HepG2 (cell line): ENCODE results near the gene P3H4. TPM values are rescaled to one million over a fixed set of nuclear protein-coding genes. Genes with fewer than 3 reads are reported as not detected.

Source experiments
- ARNT ChIP-seq: fragments of 450-650 bp; IDR thresholded peaks from 2 replicates; pipeline ENCODE4 v1.6.1; 2017
- BCL6 ChIP-seq: IDR thresholded peaks from 2 replicates; pipeline ENCODE4 v1.6.1; 2016; ENCODE audit warnings: missing genetic modification reagents, missing compliant biosample characterization
- BORCS8-MEF2B ChIP-seq: sonication (generic); formaldehyde crosslinking; IDR thresholded peaks from 2 replicates; pipeline ENCODE4 v1.8.0; 2022; ENCODE audit warnings: mild to moderate bottlenecking, missing genetic modification reagents
- CC2D1A ChIP-seq: sonication (generic); formaldehyde crosslinking; IDR thresholded peaks from 2 replicates; pipeline ENCODE4 v1.8.1; 2023; ENCODE audit warnings: mild to moderate bottlenecking, missing genetic modification reagents
- CEBPG ChIP-seq: IDR thresholded peaks from 2 replicates; pipeline ENCODE4 v1.6.1; 2016
- HDAC6 ChIP-seq: fragments of 200-600 bp; sonication (generic); IDR thresholded peaks from 2 replicates; pipeline ENCODE4 v1.7.0; 2017; ENCODE audit warnings: mild to moderate bottlenecking, antibody characterized with exemption, low read length, low read depth
- JARID2 ChIP-seq: sonication (generic); formaldehyde crosslinking; IDR thresholded peaks from 2 replicates; pipeline ENCODE4 v1.8.1; 2023; ENCODE audit warnings: missing genetic modification reagents, inconsistent platforms; ENCODE audit not compliant: insufficient replicate concordance
- NR1H2 ChIP-seq: sonication (generic); formaldehyde crosslinking; IDR thresholded peaks from 2 replicates; pipeline ENCODE4 v1.8.1; 2022; ENCODE audit warnings: low read depth, missing genetic modification reagents, borderline replicate concordance
- RBM39 ChIP-seq: fragments of 200-400 bp; formaldehyde crosslinking; IDR thresholded peaks from one replicate; pipeline ENCODE4 v1.6.1; 2018; ENCODE audit warnings: antibody characterized with exemption, mild to moderate bottlenecking, low read depth, low read length; ENCODE audit not compliant: poor library complexity, severe bottlenecking
- SRSF9 ChIP-seq: fragments of 200-400 bp; formaldehyde crosslinking; IDR thresholded peaks from 2 replicates; pipeline ENCODE4 v1.6.1; 2018; ENCODE audit warnings: borderline replicate concordance, mild to moderate bottlenecking, low read depth, low read length; ENCODE audit not compliant: insufficient read depth, poor library complexity, severe bottlenecking
- THAP11 ChIP-seq: IDR thresholded peaks from 2 replicates; pipeline ENCODE4 v1.6.1; 2016; ENCODE audit warnings: missing biosample characterization, missing genetic modification reagents
- XRCC5 ChIP-seq: fragments of 200-400 bp; formaldehyde crosslinking; optimal IDR thresholded peaks from 2 replicates; pipeline ENCODE3; 2017; ENCODE audit warnings: mild to moderate bottlenecking, low read length
- YEATS2 ChIP-seq: sonication (generic); formaldehyde crosslinking; IDR thresholded peaks from 2 replicates; pipeline ENCODE4 v1.4.0; 2020; ENCODE audit warnings: missing genetic modification reagents, borderline replicate concordance
- ZBTB8A ChIP-seq: sonication (generic); formaldehyde crosslinking; IDR thresholded peaks from 2 replicates; pipeline ENCODE4 v1.4.0; 2020; ENCODE audit warnings: mild to moderate bottlenecking, low read depth, missing genetic modification reagents, borderline replicate concordance
- ZEB1 ChIP-seq: IDR thresholded peaks from 2 replicates; pipeline ENCODE4 v1.6.1; 2012; ENCODE audit warnings: mild to moderate bottlenecking, low read depth, inconsistent platforms; ENCODE audit not compliant: insufficient replicate concordance
- ZNF10 ChIP-seq: sonication (generic); formaldehyde crosslinking; IDR thresholded peaks from 2 replicates; pipeline ENCODE4 v1.4.0; 2020; ENCODE audit warnings: mild to moderate bottlenecking, low read depth, missing genetic modification reagents, borderline replicate concordance
- ZNF292 ChIP-seq: sonication (generic); formaldehyde crosslinking; IDR thresholded peaks from 2 replicates; pipeline ENCODE4 v1.8.1; 2022; ENCODE audit warnings: mild to moderate bottlenecking, low read depth, missing genetic modification reagents, borderline replicate concordance
- ZNF326 ChIP-seq: sonication (generic); formaldehyde crosslinking; IDR thresholded peaks from 2 replicates; pipeline ENCODE4 v1.4.0; 2020; ENCODE audit warnings: missing genetic modification reagents, borderline replicate concordance
- ZNF431 ChIP-seq: sonication (generic); formaldehyde crosslinking; IDR thresholded peaks from 2 replicates; pipeline ENCODE4 v1.9.0; 2022; ENCODE audit warnings: missing genetic modification reagents, low read depth, mild to moderate bottlenecking, borderline replicate concordance
- ZNF605 ChIP-seq: sonication (generic); formaldehyde crosslinking; IDR thresholded peaks from 2 replicates; pipeline ENCODE4 v1.8.0; 2022; ENCODE audit warnings: mild to moderate bottlenecking, missing genetic modification reagents
- ZNF703 ChIP-seq: sonication (generic); formaldehyde crosslinking; IDR thresholded peaks from 2 replicates; pipeline ENCODE4 v1.5.1; 2020; ENCODE audit warnings: missing genetic modification reagents, mild to moderate bottlenecking, moderate library complexity, borderline replicate concordance
- polyA plus RNA-seq, 8 experiments: library from polyadenylated mRNA; depleted of rRNA in 3 of 8; stranded (reverse) in 7 of 8; unstranded in 1 of 8; fragments of >200 nt; fragmentation: Illumina TruSeq in 4 of 8; extraction: Trizol in 4 of 8; gene quantifications; 2 replicates each; pipeline versions ENCODE4 v1.2.1 to v1.2.3, GENCODE V29; 2011 to 2016; ENCODE audit warnings: low read depth in 4 of 8, missing spikeins in 1 of 8, mixed read lengths in 1 of 8; ENCODE audit not compliant: insufficient read depth in 1 of 8
- total RNA-seq, 5 experiments: library from RNA; depleted of rRNA; stranded (reverse); fragments of >200 nt; fragmentation: Illumina TruSeq; extraction: Trizol; gene quantifications; 2 replicates each; pipeline ENCODE4 v1.2.3, GENCODE V29; 2016; ENCODE audit warnings: low read depth in 1 of 5
- TF ChIP-seq, protein P1 (sequence below): sonication (generic); formaldehyde crosslinking; IDR thresholded peaks from 2 replicates; pipeline ENCODE4 v1.8.1; 2023; ENCODE audit warnings: mild to moderate bottlenecking, missing genetic modification reagents
- TF ChIP-seq, protein P2 (sequence below): sonication (generic); formaldehyde crosslinking; IDR thresholded peaks from 2 replicates; pipeline ENCODE4 v1.5.0; 2020; ENCODE audit warnings: missing genetic modification reagents
- TF ChIP-seq, protein P3 (sequence below): sonication (generic); formaldehyde crosslinking; IDR thresholded peaks from 2 replicates; pipeline ENCODE4 v1.4.0; 2020; ENCODE audit warnings: mild to moderate bottlenecking, missing genetic modification reagents
- TF ChIP-seq, protein P4 (sequence below): sonication (generic); formaldehyde crosslinking; IDR thresholded peaks from 2 replicates; pipeline ENCODE4 v1.4.0; 2020; ENCODE audit warnings: missing genetic modification reagents, borderline replicate concordance

The P3H4 gene
- total and polyA plus RNA-seq, 2 of the 13 experiments (the other 11 are each of a cell fraction or from before 2014, with no cell fraction given): 37.1 to 50.6 TPM

DNA sequence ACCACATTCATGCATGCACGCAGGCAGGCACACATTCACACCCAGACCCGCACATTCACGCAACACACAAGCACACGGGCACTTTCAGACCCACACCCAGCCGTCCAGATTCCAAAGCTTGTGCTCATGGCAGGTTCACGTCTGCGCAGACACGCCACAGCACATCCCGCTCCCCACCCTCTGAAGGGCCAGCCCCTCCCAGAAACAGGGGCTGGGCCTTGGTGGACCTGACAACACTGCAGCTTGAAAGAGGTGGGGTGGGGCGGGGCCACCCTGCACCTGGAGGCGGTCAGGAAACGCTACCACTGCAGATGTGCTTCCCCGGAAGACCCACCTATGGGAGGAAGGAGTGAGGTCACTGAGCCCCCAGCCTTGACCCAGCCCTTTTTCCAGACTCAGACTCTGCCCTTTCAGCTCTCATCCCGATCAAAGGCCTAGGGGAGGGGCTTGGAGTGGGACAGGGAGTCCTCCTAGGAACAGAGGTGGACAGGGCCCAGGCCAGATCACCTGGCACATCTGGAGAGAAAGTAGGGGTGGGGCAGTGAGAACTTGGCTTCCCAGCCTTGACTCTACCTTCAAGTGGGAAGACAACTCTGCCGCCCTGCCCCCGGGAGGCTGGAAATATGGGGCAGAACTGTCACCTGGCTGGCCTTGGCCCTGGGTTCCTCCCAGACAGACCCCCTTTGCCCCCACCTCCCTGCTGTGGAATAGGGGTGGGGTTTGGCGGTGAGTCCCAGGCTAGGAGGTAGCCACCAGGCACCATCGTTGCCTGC, 11.0 kb downstream of the P3H4 start (continued):
- TF ChIP-seq ZNF605 (CRISPR knock-in tag) (no peak), ZNF10 (CRISPR knock-in tag) (no peak), ZNF431 (CRISPR knock-in tag) (no peak), BCL6 (CRISPR knock-in tag) (no peak), BORCS8-MEF2B (peak; percentile 38; the same call in 1 of the 2 replicates), RBM39 (peak; percentile 5), ZNF326 (CRISPR knock-in tag) (no peak), CEBPG (CRISPR knock-in tag) (0 out of 2 replicates have a peak, but pooled peaks have one; percentile 24), ZBTB8A (CRISPR knock-in tag) (no peak), ZNF703 (CRISPR knock-in tag) (no peak), CC2D1A (CRISPR knock-in tag) (no peak), JARID2 (CRISPR knock-in tag) (no peak), ARNT (no peak), YEATS2 (CRISPR knock-in tag) (no peak; the same call in 1 of the 2 replicates), HDAC6 (no peak), ZNF292 (CRISPR knock-in tag) (no peak), NR1H2 (no peak), XRCC5 (no peak), ZEB1 (peak; percentile 98), THAP11 (CRISPR knock-in tag) (no peak), SRSF9 (no peak)
- TF ChIP-seq, protein P1, sequence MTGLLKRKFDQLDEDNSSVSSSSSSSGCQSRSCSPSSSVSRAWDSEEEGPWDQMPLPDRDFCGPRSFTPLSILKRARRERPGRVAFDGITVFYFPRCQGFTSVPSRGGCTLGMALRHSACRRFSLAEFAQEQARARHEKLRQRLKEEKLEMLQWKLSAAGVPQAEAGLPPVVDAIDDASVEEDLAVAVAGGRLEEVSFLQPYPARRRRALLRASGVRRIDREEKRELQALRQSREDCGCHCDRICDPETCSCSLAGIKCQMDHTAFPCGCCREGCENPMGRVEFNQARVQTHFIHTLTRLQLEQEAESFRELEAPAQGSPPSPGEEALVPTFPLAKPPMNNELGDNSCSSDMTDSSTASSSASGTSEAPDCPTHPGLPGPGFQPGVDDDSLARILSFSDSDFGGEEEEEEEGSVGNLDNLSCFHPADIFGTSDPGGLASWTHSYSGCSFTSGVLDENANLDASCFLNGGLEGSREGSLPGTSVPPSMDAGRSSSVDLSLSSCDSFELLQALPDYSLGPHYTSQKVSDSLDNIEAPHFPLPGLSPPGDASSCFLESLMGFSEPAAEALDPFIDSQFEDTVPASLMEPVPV: peak; percentile 47; the same call in 1 of the 2 replicates
- TF ChIP-seq, protein P2, sequence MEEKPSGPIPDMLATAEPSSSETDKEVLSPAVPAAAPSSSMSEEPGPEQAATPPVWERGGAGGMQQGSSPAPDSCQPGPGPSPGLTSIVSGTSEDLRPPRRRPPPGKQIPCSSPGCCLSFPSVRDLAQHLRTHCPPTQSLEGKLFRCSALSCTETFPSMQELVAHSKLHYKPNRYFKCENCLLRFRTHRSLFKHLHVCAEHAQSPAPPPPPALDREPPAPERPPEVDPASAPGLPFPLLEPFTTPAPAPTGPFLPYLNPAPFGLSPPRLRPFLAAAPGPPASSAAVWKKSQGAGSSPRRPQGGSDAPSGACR (CRISPR knock-in tag): no peak
- TF ChIP-seq, protein P3, sequence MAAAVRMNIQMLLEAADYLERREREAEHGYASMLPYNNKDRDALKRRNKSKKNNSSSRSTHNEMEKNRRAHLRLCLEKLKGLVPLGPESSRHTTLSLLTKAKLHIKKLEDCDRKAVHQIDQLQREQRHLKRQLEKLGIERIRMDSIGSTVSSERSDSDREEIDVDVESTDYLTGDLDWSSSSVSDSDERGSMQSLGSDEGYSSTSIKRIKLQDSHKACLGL: no peak
- TF ChIP-seq, protein P4, sequence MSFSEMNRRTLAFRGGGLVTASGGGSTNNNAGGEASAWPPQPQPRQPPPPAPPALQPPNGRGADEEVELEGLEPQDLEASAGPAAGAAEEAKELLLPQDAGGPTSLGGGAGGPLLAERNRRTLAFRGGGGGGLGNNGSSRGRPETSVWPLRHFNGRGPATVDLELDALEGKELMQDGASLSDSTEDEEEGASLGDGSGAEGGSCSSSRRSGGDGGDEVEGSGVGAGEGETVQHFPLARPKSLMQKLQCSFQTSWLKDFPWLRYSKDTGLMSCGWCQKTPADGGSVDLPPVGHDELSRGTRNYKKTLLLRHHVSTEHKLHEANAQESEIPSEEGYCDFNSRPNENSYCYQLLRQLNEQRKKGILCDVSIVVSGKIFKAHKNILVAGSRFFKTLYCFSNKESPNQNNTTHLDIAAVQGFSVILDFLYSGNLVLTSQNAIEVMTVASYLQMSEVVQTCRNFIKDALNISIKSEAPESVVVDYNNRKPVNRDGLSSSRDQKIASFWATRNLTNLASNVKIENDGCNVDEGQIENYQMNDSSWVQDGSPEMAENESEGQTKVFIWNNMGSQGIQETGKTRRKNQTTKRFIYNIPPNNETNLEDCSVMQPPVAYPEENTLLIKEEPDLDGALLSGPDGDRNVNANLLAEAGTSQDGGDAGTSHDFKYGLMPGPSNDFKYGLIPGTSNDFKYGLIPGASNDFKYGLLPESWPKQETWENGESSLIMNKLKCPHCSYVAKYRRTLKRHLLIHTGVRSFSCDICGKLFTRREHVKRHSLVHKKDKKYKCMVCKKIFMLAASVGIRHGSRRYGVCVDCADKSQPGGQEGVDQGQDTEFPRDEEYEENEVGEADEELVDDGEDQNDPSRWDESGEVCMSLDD (CRISPR knock-in tag): no peak
